Trophoblast cell (in vitro differentiated cells and primary cell): ENCODE results near the gene PGS1.

Experiments
- DNase-seq, 2 donors: peaks; one replicate each; pipeline ENCODE4 v3.0.0-alpha.2; 2016
- H2AFZ ChIP-seq: 2 replicates; pipeline ENCODE4 v1.6.1; 2013; ENCODE audit warnings: low read length, moderate library complexity, mild to moderate bottlenecking; ENCODE audit not compliant: insufficient read depth, poor library complexity
- H2AK5ac ChIP-seq: 2 replicates; pipeline ENCODE4 v1.6.1; 2013; ENCODE audit warnings: mild to moderate bottlenecking, low read length
- H2BK120ac ChIP-seq: 2 replicates; pipeline ENCODE4 v1.6.1; 2013; ENCODE audit warnings: low read length, mild to moderate bottlenecking, moderate library complexity; ENCODE audit not compliant: insufficient read depth, poor library complexity
- H2BK12ac ChIP-seq: 2 replicates; pipeline ENCODE4 v1.6.1; 2013; ENCODE audit warnings: mild to moderate bottlenecking, low read length, moderate library complexity
- H2BK5ac ChIP-seq: 2 replicates; pipeline ENCODE4 v1.6.1; 2013; ENCODE audit warnings: low read length, low read depth, moderate library complexity, mild to moderate bottlenecking; ENCODE audit not compliant: poor library complexity
- H3K14ac ChIP-seq: 2 replicates; pipeline ENCODE4 v1.6.1; 2013; ENCODE audit warnings: mild to moderate bottlenecking, low read length
- H3K18ac ChIP-seq: 2 replicates; pipeline ENCODE4 v1.6.1; 2013; ENCODE audit warnings: mild to moderate bottlenecking, low read length
- H3K23ac ChIP-seq: 2 replicates; pipeline ENCODE4 v1.6.1; 2013; ENCODE audit warnings: low read length
- H3K27ac ChIP-seq: 2 replicates; pipeline ENCODE4 v1.5.1; 2013; ENCODE audit warnings: low read depth, mild to moderate bottlenecking, inconsistent platforms, low read length, moderate library complexity
- H3K27me3 ChIP-seq: 2 replicates; pipeline ENCODE4 v1.6.1; 2013; ENCODE audit warnings: inconsistent platforms, mild to moderate bottlenecking, low read length, moderate library complexity; ENCODE audit not compliant: insufficient read depth
- H3K36me3 ChIP-seq, 2 experiments: 1 replicate in 1 of 2; 2 replicates in 1 of 2; pipeline ENCODE4 v1.6.1; 2013; ENCODE audit warnings: low read length in 2 of 2, mild to moderate bottlenecking in 2 of 2, moderate library complexity in 1 of 2; ENCODE audit not compliant: insufficient read depth in 2 of 2, control insufficient read depth in 1 of 2
- H3K4ac ChIP-seq: 2 replicates; pipeline ENCODE4 v1.6.1; 2013; ENCODE audit warnings: low read depth, mild to moderate bottlenecking, low read length, moderate library complexity
- H3K4me1 ChIP-seq, 2 experiments: 1 replicate in 1 of 2; 2 replicates in 1 of 2; pipeline ENCODE4 v1.6.1; 2013; ENCODE audit warnings: low read length in 2 of 2, mild to moderate bottlenecking in 2 of 2, moderate library complexity in 1 of 2; ENCODE audit not compliant: insufficient read depth in 2 of 2, control insufficient read depth in 1 of 2
- H3K4me2 ChIP-seq: 2 replicates; pipeline ENCODE4 v1.6.1; 2013; ENCODE audit warnings: inconsistent platforms, mild to moderate bottlenecking, low read length, moderate library complexity
- H3K4me3 ChIP-seq: 2 replicates; pipeline ENCODE4 v1.5.1; 2013; ENCODE audit warnings: mild to moderate bottlenecking, low read depth, low read length, inconsistent platforms
- H3K79me1 ChIP-seq: one replicate; pipeline ENCODE4 v1.6.1; 2013; ENCODE audit warnings: low read length
- H3K79me2 ChIP-seq: 2 replicates; pipeline ENCODE4 v1.6.1; 2013; ENCODE audit warnings: low read length, mild to moderate bottlenecking; ENCODE audit not compliant: control insufficient read depth, insufficient read depth, poor library complexity
- H3K9ac ChIP-seq: 2 replicates; pipeline ENCODE4 v1.6.1; 2013; ENCODE audit warnings: mild to moderate bottlenecking, low read length
- H3K9me3 ChIP-seq: 2 replicates; pipeline ENCODE4 v1.6.1; 2013; ENCODE audit warnings: low read depth, mild to moderate bottlenecking, control low read depth, inconsistent platforms, low read length; ENCODE audit not compliant: insufficient read depth
- H4K12ac ChIP-seq: 2 replicates; pipeline ENCODE4 v1.6.1; 2013; ENCODE audit warnings: low read depth, mild to moderate bottlenecking, low read length, moderate library complexity
- H4K8ac ChIP-seq: 2 replicates; pipeline ENCODE4 v1.6.1; 2013; ENCODE audit warnings: low read depth, mild to moderate bottlenecking, low read length, moderate library complexity
- H4K91ac ChIP-seq: one replicate; pipeline ENCODE4 v1.6.1; 2013; ENCODE audit warnings: low read depth, mild to moderate bottlenecking, low read length, moderate library complexity
- WGBS: extraction: QIAGEN DNeasy Blood & Tissue Kit; methylation state at CpG from one replicate; pipeline ENCODE4 v1.1.7; 2013; ENCODE audit warnings: missing lambda C conversion rate; ENCODE audit not compliant: insufficient read length, insufficient coverage; ENCODE audit errors: extremely low coverage; 5-methylcytosine and 5-hydroxymethylcytosine counted together

Gene PGS1

DNA sequence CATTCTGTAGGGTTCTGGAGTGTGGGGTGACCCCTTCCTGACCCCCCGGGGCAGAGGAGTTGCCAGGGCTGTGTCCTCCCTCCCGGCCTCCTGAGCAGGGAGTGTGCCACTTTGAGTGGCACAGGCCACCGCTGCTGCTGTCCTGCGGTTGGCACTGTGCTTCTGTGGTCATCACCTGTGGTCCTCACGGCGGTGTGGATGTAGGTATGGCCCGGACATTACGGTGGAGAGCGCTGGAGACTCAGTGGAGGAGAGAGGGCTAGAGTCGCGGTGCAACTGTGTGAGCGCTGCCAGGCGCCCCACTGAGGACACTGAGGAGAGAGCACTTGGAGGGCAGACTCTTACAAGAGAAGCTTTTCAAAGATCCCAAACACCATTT, 39.1 kb downstream of the PGS1 start:
- H2BK120ac ChIP-seq, result no peak overlapping the region
- H3K18ac ChIP-seq, result peak overlapping the region; percentile 38
- H3K4ac ChIP-seq, result peak overlapping the region; percentile 50
- H2BK5ac ChIP-seq, result peak overlapping the region; percentile 29
- peaks cover 7% of the 10 kb centered on the region for H3K79me2 ChIP-seq
- no peak overlapping the region for H2AK5ac ChIP-seq
- peak overlapping the region; percentile 32 for H3K14ac ChIP-seq
- WGBS, result no CpG with 5 or more reads among the region's 13 CpGs
- DNase-seq, result no peak
- H3K9ac ChIP-seq, result no peak overlapping the region
- no peaks in the 10 kb centered on the region for H3K27me3 ChIP-seq
- H4K8ac ChIP-seq, result peak overlapping the region; percentile 13
- no peak overlapping the region for H2AFZ ChIP-seq
- no peaks in the 10 kb centered on the region for H3K9me3 ChIP-seq
- H3K4me3 ChIP-seq, result no peak overlapping the region
- H4K12ac ChIP-seq, result no peak overlapping the region
- peaks cover 32 to 40% of the 10 kb centered on the region in 2 experiments for H3K36me3 ChIP-seq
- no peak overlapping the region for H3K4me2 ChIP-seq
- peak overlapping the region; percentile 67 for H2BK12ac ChIP-seq
- H3K79me1 ChIP-seq, result peaks cover 31% of the 10 kb centered on the region
- peak overlapping the region; percentile 86 for H3K27ac ChIP-seq
- peaks cover 39 to 51% of the 10 kb centered on the region in 2 experiments for H3K4me1 ChIP-seq
- peak overlapping the region; percentile 17 for H4K91ac ChIP-seq
- no peak overlapping the region for H3K23ac ChIP-seq

- no peak overlapping the region for H3K27ac ChIP-seq
- H2AFZ ChIP-seq, result no peak overlapping the region
- no peaks in the 10 kb centered on the region for H3K9me3 ChIP-seq
- no peak overlapping the region for H3K4ac ChIP-seq
- H3K36me3 ChIP-seq, result peaks cover 36 to 38% of the 10 kb centered on the region in 2 experiments
- H3K23ac ChIP-seq, result no peak overlapping the region
- H4K91ac ChIP-seq, result no peak overlapping the region
- H3K14ac ChIP-seq, result no peak overlapping the region
- H3K18ac ChIP-seq, result no peak overlapping the region
- peaks cover 7% of the 10 kb centered on the region for H3K79me2 ChIP-seq
- peaks cover 31% of the 10 kb centered on the region for H3K79me1 ChIP-seq
- H3K4me1 ChIP-seq, result peaks cover 39 to 47% of the 10 kb centered on the region in 2 experiments
- WGBS, result no CpG with 5 or more reads among the region's 12 CpGs
- H3K9ac ChIP-seq, result no peak overlapping the region
- H3K4me3 ChIP-seq, result no peak overlapping the region
- no peaks in the 10 kb centered on the region for H3K27me3 ChIP-seq
- DNase-seq, result no peak
- H4K12ac ChIP-seq, result no peak overlapping the region
- no peak overlapping the region for H2BK5ac ChIP-seq
- no peak overlapping the region for H4K8ac ChIP-seq
- no peak overlapping the region for H2BK12ac ChIP-seq
- H2AK5ac ChIP-seq, result no peak overlapping the region
- H3K4me2 ChIP-seq, result no peak overlapping the region
- H2BK120ac ChIP-seq, result no peak overlapping the region
Observed at GRCh38 chr17:78418326-78419026, 40.0 kb downstream of the PGS1 start.

GRCh38 chr17:78419970-78420815, 41.7 kb downstream of the PGS1 start:
- WGBS, result no CpG with 5 or more reads among the region's 22 CpGs
- H3K4me2 ChIP-seq, result no peak overlapping the region
- no peak for DNase-seq

GRCh38 chr17:78421084-78421533, 42.7 kb downstream of the PGS1 start:
- no peaks in the 10 kb centered on the region for H3K27me3 ChIP-seq
- WGBS, result no CpG with 5 or more reads among the region's 6 CpGs

More at GRCh38 chr17:78419970-78420815, 41.7 kb downstream of the PGS1 start:
- H4K91ac ChIP-seq, result peak overlapping the region; percentile 41
- peaks cover 39 to 46% of the 10 kb centered on the region in 2 experiments for H3K36me3 ChIP-seq
- H3K4me1 ChIP-seq, result peaks cover 30 to 34% of the 10 kb centered on the region in 2 experiments
- peaks cover 23% of the 10 kb centered on the region for H3K79me1 ChIP-seq
- H2AK5ac ChIP-seq, result peak overlapping the region; percentile 24
- peak overlapping the region; percentile 13 for H3K27ac ChIP-seq
- H3K27me3 ChIP-seq, result no peaks in the 10 kb centered on the region
- H2AFZ ChIP-seq, result no peak overlapping the region
- no peak overlapping the region for H4K12ac ChIP-seq
- peak overlapping the region; percentile 33 for H3K14ac ChIP-seq
- H3K79me2 ChIP-seq, result peaks cover 2% of the 10 kb centered on the region
- peak overlapping the region; percentile 31 for H3K18ac ChIP-seq
- no peak overlapping the region for H3K9ac ChIP-seq
- H2BK12ac ChIP-seq, result peak overlapping the region; percentile 70
- H2BK120ac ChIP-seq, result peak overlapping the region; percentile 1
- H3K23ac ChIP-seq, result no peak overlapping the region
- no peaks in the 10 kb centered on the region for H3K9me3 ChIP-seq
- no peak overlapping the region for H3K4me3 ChIP-seq
- no peak overlapping the region for H3K4ac ChIP-seq
- peak overlapping the region; percentile 24 for H2BK5ac ChIP-seq
- H4K8ac ChIP-seq, result peak overlapping the region; percentile 13

More at GRCh38 chr17:78421084-78421533, 42.7 kb downstream of the PGS1 start:
- Histone ChIP-seq H3K23ac (no peak overlapping the region), H3K9ac (no peak overlapping the region), H2AFZ (no peak overlapping the region), H3K18ac (no peak overlapping the region), H3K79me1 (peaks cover 21% of the 10 kb centered on the region), H3K27ac (peak overlapping the region; percentile 74), H2BK12ac (no peak overlapping the region), H3K4me2 (no peak overlapping the region), H3K9me3 (no peaks in the 10 kb centered on the region), H2BK120ac (no peak overlapping the region), H3K4ac (no peak overlapping the region), H2BK5ac (peak overlapping the region; percentile 49), H3K14ac (no peak overlapping the region), H4K91ac (peak overlapping the region; percentile 45), H3K4me1 (peaks cover 27 to 28% of the 10 kb centered on the region in 2 experiments), H3K4me3 (no peak overlapping the region), H3K36me3 (peaks cover 47 to 51% of the 10 kb centered on the region in 2 experiments), H2AK5ac (no peak overlapping the region), H3K79me2 (peaks cover 2% of the 10 kb centered on the region), H4K8ac (peak overlapping the region; percentile 2), H4K12ac (no peak overlapping the region)
- no peak for DNase-seq
